ENCODE results near the gene GPR39.

GRCh38 chr2:132654968-132655367 is 238.4 kb downstream of the GPR39 start:
- TF ChIP-seq, protein P1, sequence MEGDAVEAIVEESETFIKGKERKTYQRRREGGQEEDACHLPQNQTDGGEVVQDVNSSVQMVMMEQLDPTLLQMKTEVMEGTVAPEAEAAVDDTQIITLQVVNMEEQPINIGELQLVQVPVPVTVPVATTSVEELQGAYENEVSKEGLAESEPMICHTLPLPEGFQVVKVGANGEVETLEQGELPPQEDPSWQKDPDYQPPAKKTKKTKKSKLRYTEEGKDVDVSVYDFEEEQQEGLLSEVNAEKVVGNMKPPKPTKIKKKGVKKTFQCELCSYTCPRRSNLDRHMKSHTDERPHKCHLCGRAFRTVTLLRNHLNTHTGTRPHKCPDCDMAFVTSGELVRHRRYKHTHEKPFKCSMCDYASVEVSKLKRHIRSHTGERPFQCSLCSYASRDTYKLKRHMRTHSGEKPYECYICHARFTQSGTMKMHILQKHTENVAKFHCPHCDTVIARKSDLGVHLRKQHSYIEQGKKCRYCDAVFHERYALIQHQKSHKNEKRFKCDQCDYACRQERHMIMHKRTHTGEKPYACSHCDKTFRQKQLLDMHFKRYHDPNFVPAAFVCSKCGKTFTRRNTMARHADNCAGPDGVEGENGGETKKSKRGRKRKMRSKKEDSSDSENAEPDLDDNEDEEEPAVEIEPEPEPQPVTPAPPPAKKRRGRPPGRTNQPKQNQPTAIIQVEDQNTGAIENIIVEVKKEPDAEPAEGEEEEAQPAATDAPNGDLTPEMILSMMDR (IDR thresholded peaks at IDR 0.05) = no peak
- no peak for TF ChIP-seq POLR2A (IDR thresholded peaks at IDR 0.05)

Data from adrenal gland (tissue), 5 donors.